HG03045 (cell line): ENCODE results near the gene SIGLEC10.
A peak's percentile ranks its signal among the peaks of the same experiment; 100 is the strongest.

Experiments used
- ATAC-seq: cut with Tn5 transposase; IDR thresholded peaks from one replicate; pipeline ENCODE4 v1.9.1; 2021; ENCODE audit warnings: mild to moderate bottlenecking, moderate library complexity; ENCODE audit not compliant: unreplicated experiment

SIGLEC10 gene

GRCh38 chr19:51366389-51367254, 50.8 kb downstream of the SIGLEC10 start:
- peak; percentile 46 for ATAC-seq

DNA sequence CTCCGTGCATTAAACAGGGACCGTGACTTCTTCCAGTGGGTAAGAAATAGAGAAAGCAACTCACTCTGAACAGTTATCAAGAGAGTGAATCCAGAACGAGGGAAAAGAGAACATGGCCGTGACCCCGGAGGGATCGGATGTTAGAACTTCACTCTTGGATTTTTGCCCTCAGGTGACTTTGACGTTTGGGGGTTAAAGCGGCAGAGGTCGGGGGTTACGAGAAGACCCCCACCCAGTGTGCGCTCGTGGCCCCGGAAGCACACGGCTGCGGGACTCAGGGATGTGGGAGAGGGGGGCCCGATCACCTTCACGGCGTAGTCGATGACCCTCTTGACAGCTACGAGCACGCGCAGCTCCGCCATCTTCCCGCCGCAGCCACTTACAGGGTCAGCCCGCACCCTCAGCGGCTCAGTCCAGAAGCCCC, 51.5 kb downstream of the SIGLEC10 start, which contains the start of gene ETFB:
Gene ETFB, minus strand, starts transcription at position 424 of the 424 bp plus-strand sequence. Its CDS starts 62 bp downstream, at position 362.
- ATAC-seq: no peak

DNA sequence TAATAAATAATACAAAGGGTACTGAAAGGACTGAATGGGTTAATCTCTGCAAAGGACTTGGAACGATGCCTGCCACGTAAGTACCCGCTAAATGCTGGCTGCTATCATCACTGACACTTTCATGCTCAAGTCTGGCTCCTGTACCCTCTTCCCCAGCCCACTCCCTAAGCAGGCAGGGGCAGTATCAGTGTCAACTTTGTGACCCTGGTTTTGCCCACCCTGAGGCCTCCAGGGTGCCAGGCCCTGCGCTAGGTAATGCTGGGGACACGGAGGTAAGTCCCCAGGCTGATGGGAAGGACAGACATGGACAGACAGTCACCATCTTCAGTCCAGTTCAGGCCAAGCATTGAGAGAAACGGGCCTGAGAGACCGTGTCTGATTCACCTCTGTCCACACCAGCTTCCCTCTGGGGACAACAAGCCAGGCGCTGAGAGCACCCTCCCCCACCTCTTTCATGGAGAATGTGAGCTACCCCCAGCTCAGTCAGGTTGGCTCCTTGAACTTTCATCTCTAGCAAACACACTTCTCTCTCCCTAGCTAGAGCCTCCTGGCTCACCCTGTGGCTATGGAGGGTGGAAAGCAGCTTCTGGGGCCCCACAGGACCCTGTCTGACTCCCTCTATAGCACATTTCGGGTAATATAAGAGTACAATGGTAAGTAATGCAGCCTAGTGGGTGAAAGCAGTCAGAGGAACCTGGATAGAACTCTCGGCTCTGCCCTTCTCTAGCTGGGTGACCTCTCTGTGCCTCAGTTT, 52.1 kb downstream of the SIGLEC10 start:
- no peak for ATAC-seq

DNA sequence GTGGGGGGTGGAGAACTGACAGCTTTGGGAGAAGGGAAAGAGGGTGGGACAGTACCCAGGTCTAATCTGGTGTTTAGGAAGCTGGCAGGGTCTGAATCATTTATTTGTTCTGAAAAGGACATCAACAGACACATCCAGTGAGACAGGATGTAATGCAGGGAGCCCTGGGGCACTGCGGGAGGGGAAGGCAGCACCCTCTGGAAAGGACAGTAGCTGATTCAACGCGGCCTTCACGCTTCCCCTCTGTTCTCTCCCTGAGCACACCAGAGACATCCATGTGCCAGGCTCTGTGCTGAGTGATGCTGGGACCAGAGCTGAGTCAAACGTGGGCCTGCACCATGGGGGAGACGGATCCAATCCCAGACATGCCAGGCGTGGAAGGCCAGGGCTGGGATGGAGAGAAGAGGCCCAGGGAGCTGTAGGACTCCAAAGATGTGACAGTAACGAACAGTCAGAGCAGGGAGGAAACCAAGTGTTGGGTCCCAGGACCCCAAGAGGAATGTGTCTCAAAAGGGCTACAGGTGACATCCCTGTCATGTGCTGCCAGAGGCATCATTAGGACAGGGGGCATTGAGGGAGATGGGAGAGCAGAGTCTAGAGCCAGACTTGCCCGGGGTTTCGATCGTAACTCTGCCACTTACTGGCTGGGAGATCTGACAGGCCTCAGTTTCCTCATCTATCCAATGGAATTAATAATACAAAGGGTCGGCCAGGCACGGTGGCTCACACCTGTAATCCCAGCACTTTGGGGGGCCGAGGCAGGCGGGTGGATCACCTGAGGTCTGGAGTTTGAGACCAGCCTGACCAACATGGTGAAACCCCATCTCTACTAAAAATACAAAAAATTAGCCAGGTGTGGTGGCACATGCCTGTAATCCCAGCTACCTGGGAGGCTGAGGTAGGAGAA, 53.0 kb downstream of the SIGLEC10 start:
- no peak for ATAC-seq

- no peak for ATAC-seq
Measured at GRCh38 chr19:51361239-51361638, 56.2 kb downstream of the SIGLEC10 start.
